Transverse colon (tissue), 4 donors: Measurements from ENCODE around the gene NLGN2. TPM values are rescaled to one million over a fixed set of nuclear protein-coding genes. Genes with fewer than 3 reads are reported as not detected.
"Not testable (repeated sequence)": the region's sequence is repeated elsewhere in the genome, so short reads cannot be mapped to it uniquely, and the experiment has no call there.

ENCODE experiments used
- DNase-seq: peaks from one replicate; pipeline ENCODE4 v3.0.0-alpha.2; 2019
- H3K27ac ChIP-seq, 4 donors: fragments of 200-600 bp; sonication (generic); 2 replicates each; pipeline ENCODE4 v1.5.1; 2016 to 2018; ENCODE audit warnings: inconsistent platforms in 4 of 4
- H3K27me3 ChIP-seq: fragments of 200-600 bp; sonication (generic); 2 replicates; pipeline ENCODE4 v1.5.1; 2017; ENCODE audit warnings: inconsistent platforms
- H3K36me3 ChIP-seq, 4 donors: fragments of 200-600 bp; sonication (generic); 2 replicates each; pipeline ENCODE4 v1.5.1; 2017 to 2019; ENCODE audit warnings: inconsistent platforms in 4 of 4
- H3K4me1 ChIP-seq, 4 donors: fragments of 200-600 bp; sonication (generic); 2 replicates each; pipeline ENCODE4 v1.5.1; 2017 to 2020; ENCODE audit warnings: inconsistent platforms in 4 of 4
- H3K4me3 ChIP-seq, 4 donors: fragments of 200-600 bp; sonication (generic); 1 replicate in 1 of 4; 2 replicates in 3 of 4; pipeline versions ENCODE4 v1.5.1 to v1.6.1; 2017 to 2019; ENCODE audit warnings: inconsistent platforms in 4 of 4
- H3K9me3 ChIP-seq, 2 donors: fragments of 200-600 bp; sonication (generic); 2 replicates each; pipeline ENCODE4 v1.5.1; 2017 to 2019; ENCODE audit warnings: inconsistent platforms in 2 of 2
- EP300 ChIP-seq: sonication (generic); formaldehyde crosslinking; IDR thresholded peaks from one replicate; pipeline ENCODE4 v1.6.1; 2017; ENCODE audit warnings: antibody characterized with exemption, low read depth
- POLR2A ChIP-seq: fragments of 450-650 bp; IDR thresholded peaks from one replicate; pipeline ENCODE4 v1.6.1; 2016; ENCODE audit warnings: antibody characterized with exemption, mild to moderate bottlenecking, moderate library complexity
- POLR2AphosphoS5 ChIP-seq, 3 donors: sonication (generic); formaldehyde crosslinking; IDR thresholded peaks; one replicate each; pipeline ENCODE4 v1.6.1; 2016; ENCODE audit warnings: antibody characterized with exemption in 3 of 3
- WGBS, 2 donors: methylation state at CpG; one replicate each; pipeline ENCODE4 v1.1.5; 2018; ENCODE audit warnings: low coverage in 1 of 2; 5-methylcytosine and 5-hydroxymethylcytosine counted together
- in situ Hi-C, 4 donors: fragments of 200-750 bp; cut with MboI; loops; one replicate each; pipeline versions ENCODE4 v1.15.0 to v1.15.1; 2017; ENCODE audit warnings: low sequenced_read_pairs in 3 of 4, low pct_ligation_motif_present in 1 of 4, low pct_unique_long_range_greater_than_20kb in 1 of 4
- intact Hi-C: fragments of 100-400 bp; cut with DNase I; formaldehyde crosslinking; loops from one replicate; pipeline ENCODE4 v1.15.1; 2023; ENCODE audit warnings: low total_unique reads
- total RNA-seq, 4 donors: library from RNA; depleted of rRNA; stranded (reverse); fragments of >200 nt; gene quantifications; one replicate each; pipeline ENCODE4 v1.1.0, GENCODE V29; 2016
- TF ChIP-seq, protein P1 (sequence below), 5 experiments: fragments of 200-600 bp in 3 of 5; fragments of 450-650 bp in 2 of 5; sonication (generic) in 3 of 5; IDR thresholded peaks; 1 replicate in 2 of 5; 2 replicates in 3 of 5; pipeline ENCODE4 v1.5.1; 2016 to 2017; ENCODE audit warnings: antibody characterized with exemption in 5 of 5, inconsistent platforms in 3 of 5, mild to moderate bottlenecking in 2 of 5, moderate library complexity in 1 of 5

NLGN2 gene
- total RNA-seq: 10 to 100 TPM in 1 of 4 donors, 1 to 10 TPM in 3; 2.2 to 12.3 (median 3.9) TPM

DNA sequence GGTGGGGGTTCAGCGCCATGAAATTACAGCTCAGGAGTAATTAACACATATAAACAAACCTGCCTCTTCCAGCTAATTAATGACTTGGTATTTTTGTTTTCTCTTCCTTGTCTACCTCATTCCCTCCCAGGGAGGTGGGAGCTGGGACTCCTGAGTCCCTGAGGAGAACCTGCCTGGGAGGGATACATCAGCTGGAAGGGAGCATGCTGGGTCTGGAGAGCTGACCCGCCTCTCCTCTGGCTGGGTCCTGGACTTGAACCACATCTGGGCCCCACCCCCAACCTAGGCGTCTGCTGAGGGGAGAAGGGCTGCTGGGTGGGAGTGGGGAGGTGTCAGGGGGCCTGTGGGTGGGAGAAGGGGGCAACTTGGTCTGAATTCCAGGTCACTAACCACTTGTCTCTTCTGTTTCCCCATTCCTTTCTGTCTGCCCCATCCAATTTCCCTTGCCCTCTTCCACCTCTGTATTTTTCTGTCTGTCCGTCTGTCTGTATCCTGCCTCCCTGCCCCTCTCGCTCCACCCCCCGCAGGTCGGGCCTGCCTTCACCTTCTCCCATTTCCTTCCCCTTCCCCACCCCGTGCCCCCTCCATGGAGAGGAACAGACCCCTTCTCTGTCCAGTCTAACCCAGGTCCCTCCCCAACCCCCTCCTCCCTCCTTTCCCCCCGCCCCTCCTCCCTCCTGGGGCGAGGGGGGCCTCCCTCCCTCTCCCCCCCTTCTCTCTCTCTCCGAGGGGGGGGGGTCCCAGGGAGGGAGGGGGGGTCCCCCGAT is at the start of gene NLGN2:
Gene NLGN2 (plus strand): TSS at position 361 of the 767 bp plus-strand sequence. CDS start 411 bp downstream, outside the sequence.
- Histone ChIP-seq H3K36me3 (no peaks in the 10 kb centered on the region), H3K27me3 (peaks cover 17% of the 10 kb centered on the region), H3K4me1 (peaks cover 5 to 23% (median 18%) of the 10 kb centered on the region in 4 donors), H3K4me3 (no peak within 1 kb of the TSS), H3K9me3 (no peaks in the 10 kb centered on the region), H3K27ac (no peak within 1 kb of the TSS)
- in situ Hi-C loops (no loop called here), intact Hi-C loops (no loop called here)
- TF ChIP-seq POLR2AphosphoS5 (IDR thresholded peaks at IDR 0.05) (no peak), POLR2A (no peak), EP300 (no peak)
- TF ChIP-seq, protein P1, sequence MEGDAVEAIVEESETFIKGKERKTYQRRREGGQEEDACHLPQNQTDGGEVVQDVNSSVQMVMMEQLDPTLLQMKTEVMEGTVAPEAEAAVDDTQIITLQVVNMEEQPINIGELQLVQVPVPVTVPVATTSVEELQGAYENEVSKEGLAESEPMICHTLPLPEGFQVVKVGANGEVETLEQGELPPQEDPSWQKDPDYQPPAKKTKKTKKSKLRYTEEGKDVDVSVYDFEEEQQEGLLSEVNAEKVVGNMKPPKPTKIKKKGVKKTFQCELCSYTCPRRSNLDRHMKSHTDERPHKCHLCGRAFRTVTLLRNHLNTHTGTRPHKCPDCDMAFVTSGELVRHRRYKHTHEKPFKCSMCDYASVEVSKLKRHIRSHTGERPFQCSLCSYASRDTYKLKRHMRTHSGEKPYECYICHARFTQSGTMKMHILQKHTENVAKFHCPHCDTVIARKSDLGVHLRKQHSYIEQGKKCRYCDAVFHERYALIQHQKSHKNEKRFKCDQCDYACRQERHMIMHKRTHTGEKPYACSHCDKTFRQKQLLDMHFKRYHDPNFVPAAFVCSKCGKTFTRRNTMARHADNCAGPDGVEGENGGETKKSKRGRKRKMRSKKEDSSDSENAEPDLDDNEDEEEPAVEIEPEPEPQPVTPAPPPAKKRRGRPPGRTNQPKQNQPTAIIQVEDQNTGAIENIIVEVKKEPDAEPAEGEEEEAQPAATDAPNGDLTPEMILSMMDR (IDR thresholded peaks at IDR 0.05): no peak
- 53 to 72% methylated on average over 3 to 8 of the region's 12 CpGs for WGBS, 2 donors
- DNase-seq: no peak

DNA sequence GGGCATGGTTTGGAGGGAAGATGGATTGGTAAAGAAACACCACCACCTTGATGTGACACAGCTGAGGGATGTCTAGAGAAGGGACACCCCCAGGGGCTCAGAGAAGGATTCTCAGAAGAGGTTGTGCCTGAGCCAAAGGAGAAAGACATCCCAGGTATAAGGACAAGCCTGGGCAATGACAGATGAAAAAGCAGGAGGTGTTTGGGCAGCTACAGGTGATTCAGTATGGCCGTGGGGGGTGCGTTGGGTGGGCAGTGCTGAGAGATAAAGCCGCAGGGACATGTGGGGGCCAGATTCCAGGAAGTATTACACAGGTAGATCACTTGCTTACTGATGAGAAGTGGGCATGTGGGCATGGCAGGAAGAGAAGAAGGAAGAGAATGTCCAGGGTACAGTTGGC is 45.7 kb upstream of the NLGN2 start:
- TF ChIP-seq POLR2A: no peak
- TF ChIP-seq POLR2AphosphoS5 (IDR thresholded peaks at IDR 0.05): no peak
- no peak for TF ChIP-seq EP300
- TF ChIP-seq, protein P1 (IDR thresholded peaks at IDR 0.05): no peak
- in situ Hi-C loops: loop anchor here in 1 of 4 donors (10.0 kb wide), 1 partner anchor 73 kb away; the partner anchor contains the start of genes FGF11 and TMEM102
- no peaks in the 10 kb centered on the region for H3K27me3 ChIP-seq
- H3K9me3 ChIP-seq: no peaks in the 10 kb centered on the region
- intact Hi-C loops: no loop called here
- no peaks in the 10 kb centered on the region for H3K4me1 ChIP-seq
- 34% methylated on average over 3 of the region's 3 CpGs; no CpG with 5 or more reads in 1 of the 2 donors for WGBS, 2 donors
- no peaks in the 10 kb centered on the region for H3K36me3 ChIP-seq
- H3K27ac ChIP-seq: no peak overlapping the region
- H3K4me3 ChIP-seq: no peak overlapping the region
- no peak for DNase-seq

DNA sequence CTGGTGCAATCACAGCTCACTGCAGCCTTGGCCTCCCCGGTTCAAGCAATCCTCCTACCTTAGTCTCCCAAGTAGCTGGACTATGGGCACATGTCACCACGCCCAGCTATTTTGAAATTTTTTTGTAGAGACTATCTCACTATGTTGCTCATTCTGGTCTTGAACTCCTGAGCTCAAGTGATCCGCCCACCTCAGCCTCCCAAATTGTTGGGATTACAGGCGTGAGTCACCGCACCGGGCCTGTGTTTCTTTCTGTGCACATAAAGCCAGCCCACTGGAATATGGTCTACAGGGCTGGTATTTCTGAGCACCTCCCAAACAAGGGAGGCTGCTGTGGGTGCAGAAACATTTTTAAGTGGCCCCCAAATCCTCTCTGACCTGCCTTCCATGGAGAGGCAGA is 44.3 kb upstream of the NLGN2 start:
- DNase-seq: no peak
- no peaks in the 10 kb centered on the region for H3K4me1 ChIP-seq
- H3K27me3 ChIP-seq: no peaks in the 10 kb centered on the region
- WGBS, 2 donors: 88 to 97% methylated on average over 5 to 6 of the region's 6 CpGs
- H3K27ac ChIP-seq: no peak overlapping the region
- TF ChIP-seq EP300: no peak
- no peak for TF ChIP-seq POLR2A
- TF ChIP-seq, protein P1 (IDR thresholded peaks at IDR 0.05): no peak
- no peak for TF ChIP-seq POLR2AphosphoS5 (IDR thresholded peaks at IDR 0.05)
- H3K9me3 ChIP-seq: no peaks in the 10 kb centered on the region
- H3K36me3 ChIP-seq: no peaks in the 10 kb centered on the region
- intact Hi-C loops: no loop called here
- no peak overlapping the region for H3K4me3 ChIP-seq
- in situ Hi-C loops: loop anchor here in 1 of 4 donors (10.0 kb wide), 1 partner anchor 71 kb away; the partner anchor contains the start of genes FGF11 and TMEM102

DNA sequence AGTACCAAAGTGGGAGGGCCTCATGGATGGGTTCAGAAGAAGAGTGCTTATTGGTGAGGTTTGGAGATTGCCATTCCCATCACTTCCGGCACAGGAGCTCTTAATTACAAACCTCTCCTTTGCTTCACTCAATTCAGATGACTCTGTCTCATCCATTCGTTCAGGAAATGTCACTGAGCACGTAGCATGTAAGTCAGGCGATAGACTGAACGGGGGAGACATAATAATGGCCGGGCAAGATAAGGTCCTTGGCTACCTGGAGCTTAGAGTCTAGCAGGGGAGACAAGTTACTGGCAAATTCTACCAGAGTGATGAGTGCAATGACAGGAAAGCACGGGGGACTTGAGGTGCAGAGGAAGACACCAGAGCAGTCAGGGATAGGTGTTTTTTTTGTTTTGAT is 41.7 kb upstream of the NLGN2 start:
- DNase-seq, intact Hi-C loops, H3K27me3 ChIP-seq, H3K4me1 ChIP-seq, H3K36me3 ChIP-seq, H3K9me3 ChIP-seq, H3K27ac ChIP-seq, H3K4me3 ChIP-seq: not testable (repeated sequence)
- WGBS, 2 donors: 88% methylated on average over 6 of the region's 7 CpGs; no CpG with 5 or more reads in 1 of the 2 donors
- in situ Hi-C loops: loop anchor here in 1 of 4 donors (10.0 kb wide), 1 partner anchor 69 kb away; the partner anchor contains the start of genes FGF11 and TMEM102
